ENCODE results near the gene PRSS57.

GRCh38 chr19:709965-710571 lies 14.8 kb upstream of the PRSS57 start:
- no peak for TF ChIP-seq FOXJ3 (CRISPR knock-in tag; IDR thresholded peaks at IDR 0.05; ENCODE audit: borderline replicate concordance)
- TF ChIP-seq SUZ12 (IDR thresholded peaks at IDR 0.05; ENCODE audit: low read depth, low read length): no peak
- no peak for TF ChIP-seq ZNF883 (CRISPR knock-in tag; IDR thresholded peaks at IDR 0.05; ENCODE audit: not compliant biosample characterization)
- no peak for TF ChIP-seq ZNF83 (CRISPR knock-in tag; IDR thresholded peaks at IDR 0.05; ENCODE audit: borderline replicate concordance)
- no peak for TF ChIP-seq CTCF (CRISPR knock-in tag; IDR thresholded peaks at IDR 0.05)

Data from HepG2 (cell line).